SK-N-SH treated with all-trans-retinoic acid at 6 μM for 48 hours (cell line): Measurements from ENCODE around the gene CLK3.

Source experiments
- ATAC-seq: fragments of 200-7000 bp; cut with Tn5 transposase; 3 replicates; pipeline ENCODE4 v1.9.1; 2020; ENCODE audit warnings: mild to moderate bottlenecking, moderate library complexity
- ARNTL ChIP-seq: fragments of 450-650 bp; formaldehyde crosslinking; IDR thresholded peaks from 2 replicates; pipeline ENCODE4 v1.5.0; 2020; ENCODE audit warnings: low read depth, mild to moderate bottlenecking, moderate library complexity, borderline replicate concordance
- CSDC2 ChIP-seq: fragments of 250-450 bp; sonication (Bioruptor Pico); IDR thresholded peaks from 2 replicates; pipeline ENCODE4 v1.5.0; 2020; ENCODE audit warnings: mild to moderate bottlenecking, moderate library complexity
- ESRRG ChIP-seq: fragments of 250-450 bp; sonication (Bioruptor Pico); IDR thresholded peaks from 2 replicates; pipeline ENCODE4 v1.6.1; 2021; ENCODE audit warnings: mild to moderate bottlenecking
- GLIS3 ChIP-seq: fragments of 250-450 bp; sonication (Bioruptor Pico); IDR thresholded peaks from 2 replicates; pipeline ENCODE4 v1.5.0; 2020; ENCODE audit warnings: mild to moderate bottlenecking, moderate library complexity
- ISL1 ChIP-seq: fragments of 250-450 bp; sonication (Bioruptor Pico); IDR thresholded peaks from 2 replicates; pipeline ENCODE4 v2.1.2; 2022; ENCODE audit warnings: mild to moderate bottlenecking, moderate library complexity
- OSR1 ChIP-seq: fragments of 250-450 bp; sonication (Bioruptor Pico); IDR thresholded peaks from 2 replicates; pipeline ENCODE4 v1.8.0; 2022; ENCODE audit warnings: moderate library complexity, mild to moderate bottlenecking, inconsistent platforms
- PPARA ChIP-seq: fragments of 250-450 bp; sonication (Bioruptor Pico); IDR thresholded peaks from 2 replicates; pipeline ENCODE4 v1.5.0; 2020; ENCODE audit warnings: mild to moderate bottlenecking, borderline replicate concordance
- RARB ChIP-seq: fragments of 250-450 bp; sonication (Bioruptor Pico); IDR thresholded peaks from 2 replicates; pipeline ENCODE4 v1.8.0; 2021; ENCODE audit warnings: mild to moderate bottlenecking, moderate library complexity
- SNAI2 ChIP-seq: fragments of 250-450 bp; sonication (Bioruptor Pico); IDR thresholded peaks from 2 replicates; pipeline ENCODE4 v1.5.0; 2020; ENCODE audit warnings: mild to moderate bottlenecking, moderate library complexity
- TCF4 ChIP-seq: fragments of 250-450 bp; sonication (Bioruptor Pico); IDR thresholded peaks from 2 replicates; pipeline ENCODE4 v1.8.0; 2021; ENCODE audit warnings: mild to moderate bottlenecking, moderate library complexity, borderline replicate concordance
- TOX ChIP-seq: fragments of 250-450 bp; sonication (Bioruptor Pico); IDR thresholded peaks from 2 replicates; pipeline ENCODE4 v1.8.0; 2021; ENCODE audit warnings: mild to moderate bottlenecking, moderate library complexity, borderline replicate concordance
- ZC3H10 ChIP-seq: fragments of 250-450 bp; sonication (Bioruptor Pico); IDR thresholded peaks from 2 replicates; pipeline ENCODE4 v1.5.1; 2021; ENCODE audit warnings: mild to moderate bottlenecking, moderate library complexity
- ZFP3 ChIP-seq: fragments of 250-450 bp; sonication (Bioruptor Pico); IDR thresholded peaks from 2 replicates; pipeline ENCODE4 v1.5.0; 2020; ENCODE audit warnings: mild to moderate bottlenecking, moderate library complexity
- ZFP30 ChIP-seq: fragments of 450-650 bp; formaldehyde crosslinking; IDR thresholded peaks from 2 replicates; pipeline ENCODE4 v1.5.0; 2022; ENCODE audit warnings: mild to moderate bottlenecking, moderate library complexity
- ZNF70 ChIP-seq: fragments of 450-650 bp; formaldehyde crosslinking; IDR thresholded peaks from 2 replicates; pipeline ENCODE4 v1.5.0; 2020; ENCODE audit warnings: mild to moderate bottlenecking, moderate library complexity
- ZNF8 ChIP-seq: fragments of 450-650 bp; formaldehyde crosslinking; IDR thresholded peaks from 2 replicates; pipeline ENCODE4 v1.5.0; 2020; ENCODE audit warnings: mild to moderate bottlenecking, moderate library complexity
- TF ChIP-seq, protein P1 (sequence below): fragments of 250-450 bp; sonication (Bioruptor Pico); IDR thresholded peaks from 2 replicates; pipeline ENCODE4 v1.5.1; 2021; ENCODE audit warnings: mild to moderate bottlenecking, moderate library complexity
- TF ChIP-seq, protein P2 (sequence below): fragments of 250-450 bp; sonication (Bioruptor Pico); IDR thresholded peaks from 2 replicates; pipeline ENCODE4 v1.8.0; 2021; ENCODE audit warnings: low read depth, mild to moderate bottlenecking, moderate library complexity, borderline replicate concordance
- TF ChIP-seq, protein P3 (sequence below): fragments of 250-450 bp; sonication (Bioruptor Pico); IDR thresholded peaks from 2 replicates; pipeline ENCODE4 v1.5.1; 2020; ENCODE audit warnings: low read depth, mild to moderate bottlenecking, moderate library complexity
- TF ChIP-seq, protein P4 (sequence below): fragments of 250-450 bp; sonication (Bioruptor Pico); IDR thresholded peaks from 2 replicates; pipeline ENCODE4 v1.8.0; 2020; ENCODE audit warnings: mild to moderate bottlenecking, moderate library complexity, borderline replicate concordance
- TF ChIP-seq, protein P5 (sequence below): fragments of 250-450 bp; sonication (Bioruptor Pico); IDR thresholded peaks from 2 replicates; pipeline ENCODE4 v1.5.0; 2020; ENCODE audit warnings: mild to moderate bottlenecking, moderate library complexity

CLK3 gene

DNA sequence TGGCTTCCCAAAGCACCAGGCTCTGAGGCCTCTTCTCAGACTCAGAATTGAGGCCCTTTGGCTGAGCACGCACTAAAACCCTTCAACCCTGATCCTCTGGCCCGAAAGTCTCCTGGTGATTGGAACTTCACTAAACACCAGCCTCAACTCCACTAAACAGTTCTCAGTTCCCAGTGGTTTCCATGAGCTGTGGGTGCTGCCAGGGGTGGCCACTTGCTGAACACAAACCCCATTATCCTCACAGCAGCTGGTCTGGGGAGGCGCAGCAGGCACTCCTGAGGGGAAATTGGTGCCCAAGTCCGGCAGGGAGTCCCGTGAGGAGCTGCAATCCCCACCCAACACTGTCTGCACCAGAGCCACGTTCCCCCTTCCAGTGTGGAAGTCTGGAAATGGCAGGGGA, 3.8 kb upstream of the CLK3 start (continued):
- TF ChIP-seq, protein P1, sequence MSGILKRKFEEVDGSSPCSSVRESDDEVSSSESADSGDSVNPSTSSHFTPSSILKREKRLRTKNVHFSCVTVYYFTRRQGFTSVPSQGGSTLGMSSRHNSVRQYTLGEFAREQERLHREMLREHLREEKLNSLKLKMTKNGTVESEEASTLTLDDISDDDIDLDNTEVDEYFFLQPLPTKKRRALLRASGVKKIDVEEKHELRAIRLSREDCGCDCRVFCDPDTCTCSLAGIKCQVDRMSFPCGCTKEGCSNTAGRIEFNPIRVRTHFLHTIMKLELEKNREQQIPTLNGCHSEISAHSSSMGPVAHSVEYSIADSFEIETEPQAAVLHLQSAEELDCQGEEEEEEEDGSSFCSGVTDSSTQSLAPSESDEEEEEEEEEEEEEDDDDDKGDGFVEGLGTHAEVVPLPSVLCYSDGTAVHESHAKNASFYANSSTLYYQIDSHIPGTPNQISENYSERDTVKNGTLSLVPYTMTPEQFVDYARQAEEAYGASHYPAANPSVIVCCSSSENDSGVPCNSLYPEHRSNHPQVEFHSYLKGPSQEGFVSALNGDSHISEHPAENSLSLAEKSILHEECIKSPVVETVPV (CRISPR knock-in tag): no peak
- TF ChIP-seq TOX: no peak
- TF ChIP-seq ZFP3 (CRISPR knock-in tag): no peak
- TF ChIP-seq SNAI2 (CRISPR knock-in tag): no peak
- TF ChIP-seq ZNF8 (CRISPR knock-in tag): no peak
- no peak for TF ChIP-seq PPARA (CRISPR knock-in tag)
- TF ChIP-seq, protein P2, sequence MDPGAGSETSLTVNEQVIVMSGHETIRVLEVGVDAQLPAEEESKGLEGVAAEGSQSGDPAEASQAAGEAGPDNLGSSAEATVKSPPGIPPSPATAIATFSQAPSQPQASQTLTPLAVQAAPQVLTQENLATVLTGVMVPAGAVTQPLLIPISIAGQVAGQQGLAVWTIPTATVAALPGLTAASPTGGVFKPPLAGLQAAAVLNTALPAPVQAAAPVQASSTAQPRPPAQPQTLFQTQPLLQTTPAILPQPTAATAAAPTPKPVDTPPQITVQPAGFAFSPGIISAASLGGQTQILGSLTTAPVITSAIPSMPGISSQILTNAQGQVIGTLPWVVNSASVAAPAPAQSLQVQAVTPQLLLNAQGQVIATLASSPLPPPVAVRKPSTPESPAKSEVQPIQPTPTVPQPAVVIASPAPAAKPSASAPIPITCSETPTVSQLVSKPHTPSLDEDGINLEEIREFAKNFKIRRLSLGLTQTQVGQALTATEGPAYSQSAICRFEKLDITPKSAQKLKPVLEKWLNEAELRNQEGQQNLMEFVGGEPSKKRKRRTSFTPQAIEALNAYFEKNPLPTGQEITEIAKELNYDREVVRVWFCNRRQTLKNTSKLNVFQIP (CRISPR knock-in tag): no peak
- no peak for TF ChIP-seq ESRRG
- TF ChIP-seq, protein P3, sequence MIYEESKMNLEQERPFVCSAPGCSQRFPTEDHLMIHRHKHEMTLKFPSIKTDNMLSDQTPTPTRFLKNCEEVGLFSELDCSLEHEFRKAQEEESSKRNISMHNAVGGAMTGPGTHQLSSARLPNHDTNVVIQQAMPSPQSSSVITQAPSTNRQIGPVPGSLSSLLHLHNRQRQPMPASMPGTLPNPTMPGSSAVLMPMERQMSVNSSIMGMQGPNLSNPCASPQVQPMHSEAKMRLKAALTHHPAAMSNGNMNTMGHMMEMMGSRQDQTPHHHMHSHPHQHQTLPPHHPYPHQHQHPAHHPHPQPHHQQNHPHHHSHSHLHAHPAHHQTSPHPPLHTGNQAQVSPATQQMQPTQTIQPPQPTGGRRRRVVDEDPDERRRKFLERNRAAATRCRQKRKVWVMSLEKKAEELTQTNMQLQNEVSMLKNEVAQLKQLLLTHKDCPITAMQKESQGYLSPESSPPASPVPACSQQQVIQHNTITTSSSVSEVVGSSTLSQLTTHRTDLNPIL (CRISPR knock-in tag): no peak
- TF ChIP-seq ZFP30 (CRISPR knock-in tag): no peak
- no peak for TF ChIP-seq TCF4 (CRISPR knock-in tag)
- no peak for TF ChIP-seq ARNTL (CRISPR knock-in tag)

DNA sequence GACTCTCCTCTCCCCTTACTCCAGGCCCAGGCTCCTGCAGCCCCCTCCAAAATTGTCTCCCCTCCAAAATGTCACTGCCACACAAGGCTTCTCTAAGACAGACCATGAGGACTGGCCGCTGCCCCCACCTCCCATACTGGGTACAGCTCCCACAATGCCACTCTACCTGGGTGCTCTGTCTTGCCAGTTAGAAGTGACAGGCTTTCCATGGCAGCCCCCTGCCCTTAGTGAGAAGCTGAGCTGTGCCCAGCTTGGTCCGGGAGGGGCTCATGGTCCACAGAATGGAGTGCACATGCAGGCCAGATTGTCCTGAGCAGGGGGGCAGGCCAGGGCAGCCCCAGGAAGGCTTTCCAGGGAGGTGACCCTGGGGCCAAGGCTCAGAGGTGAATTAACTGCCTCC, 3.0 kb upstream of the CLK3 start:
- no peak for ATAC-seq
- TF ChIP-seq, protein P4, sequence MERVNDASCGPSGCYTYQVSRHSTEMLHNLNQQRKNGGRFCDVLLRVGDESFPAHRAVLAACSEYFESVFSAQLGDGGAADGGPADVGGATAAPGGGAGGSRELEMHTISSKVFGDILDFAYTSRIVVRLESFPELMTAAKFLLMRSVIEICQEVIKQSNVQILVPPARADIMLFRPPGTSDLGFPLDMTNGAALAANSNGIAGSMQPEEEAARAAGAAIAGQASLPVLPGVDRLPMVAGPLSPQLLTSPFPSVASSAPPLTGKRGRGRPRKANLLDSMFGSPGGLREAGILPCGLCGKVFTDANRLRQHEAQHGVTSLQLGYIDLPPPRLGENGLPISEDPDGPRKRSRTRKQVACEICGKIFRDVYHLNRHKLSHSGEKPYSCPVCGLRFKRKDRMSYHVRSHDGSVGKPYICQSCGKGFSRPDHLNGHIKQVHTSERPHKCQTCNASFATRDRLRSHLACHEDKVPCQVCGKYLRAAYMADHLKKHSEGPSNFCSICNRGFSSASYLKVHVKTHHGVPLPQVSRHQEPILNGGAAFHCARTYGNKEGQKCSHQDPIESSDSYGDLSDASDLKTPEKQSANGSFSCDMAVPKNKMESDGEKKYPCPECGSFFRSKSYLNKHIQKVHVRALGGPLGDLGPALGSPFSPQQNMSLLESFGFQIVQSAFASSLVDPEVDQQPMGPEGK (CRISPR knock-in tag): no peak
- TF ChIP-seq, protein P2 (CRISPR knock-in tag): no peak
- TF ChIP-seq ESRRG (no peak), CSDC2 (CRISPR knock-in tag) (no peak), ARNTL (CRISPR knock-in tag) (no peak), SNAI2 (CRISPR knock-in tag) (no peak), ZNF70 (CRISPR knock-in tag) (no peak), ZNF8 (CRISPR knock-in tag) (no peak), TCF4 (CRISPR knock-in tag) (no peak), GLIS3 (CRISPR knock-in tag) (no peak), RARB (CRISPR knock-in tag) (no peak), ISL1 (CRISPR knock-in tag) (no peak), ZC3H10 (CRISPR knock-in tag) (no peak), OSR1 (CRISPR knock-in tag) (no peak), TOX (no peak), ZFP30 (CRISPR knock-in tag) (no peak)
- TF ChIP-seq, protein P5, sequence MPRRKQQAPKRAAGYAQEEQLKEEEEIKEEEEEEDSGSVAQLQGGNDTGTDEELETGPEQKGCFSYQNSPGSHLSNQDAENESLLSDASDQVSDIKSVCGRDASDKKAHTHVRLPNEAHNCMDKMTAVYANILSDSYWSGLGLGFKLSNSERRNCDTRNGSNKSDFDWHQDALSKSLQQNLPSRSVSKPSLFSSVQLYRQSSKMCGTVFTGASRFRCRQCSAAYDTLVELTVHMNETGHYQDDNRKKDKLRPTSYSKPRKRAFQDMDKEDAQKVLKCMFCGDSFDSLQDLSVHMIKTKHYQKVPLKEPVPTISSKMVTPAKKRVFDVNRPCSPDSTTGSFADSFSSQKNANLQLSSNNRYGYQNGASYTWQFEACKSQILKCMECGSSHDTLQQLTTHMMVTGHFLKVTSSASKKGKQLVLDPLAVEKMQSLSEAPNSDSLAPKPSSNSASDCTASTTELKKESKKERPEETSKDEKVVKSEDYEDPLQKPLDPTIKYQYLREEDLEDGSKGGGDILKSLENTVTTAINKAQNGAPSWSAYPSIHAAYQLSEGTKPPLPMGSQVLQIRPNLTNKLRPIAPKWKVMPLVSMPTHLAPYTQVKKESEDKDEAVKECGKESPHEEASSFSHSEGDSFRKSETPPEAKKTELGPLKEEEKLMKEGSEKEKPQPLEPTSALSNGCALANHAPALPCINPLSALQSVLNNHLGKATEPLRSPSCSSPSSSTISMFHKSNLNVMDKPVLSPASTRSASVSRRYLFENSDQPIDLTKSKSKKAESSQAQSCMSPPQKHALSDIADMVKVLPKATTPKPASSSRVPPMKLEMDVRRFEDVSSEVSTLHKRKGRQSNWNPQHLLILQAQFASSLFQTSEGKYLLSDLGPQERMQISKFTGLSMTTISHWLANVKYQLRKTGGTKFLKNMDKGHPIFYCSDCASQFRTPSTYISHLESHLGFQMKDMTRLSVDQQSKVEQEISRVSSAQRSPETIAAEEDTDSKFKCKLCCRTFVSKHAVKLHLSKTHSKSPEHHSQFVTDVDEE: no peak
- TF ChIP-seq, protein P1 (CRISPR knock-in tag): no peak
